Body of pancreas (tissue), 4 donors: ENCODE measurements around the gene KIAA1549. TPM values are rescaled to one million over a fixed set of nuclear protein-coding genes. Genes with fewer than 3 reads are reported as not detected.

ENCODE experiments used
- ATAC-seq: fragments of 150-250 bp; one replicate; pipeline ENCODE4 v1.9.1; 2016
- DNase-seq, 4 donors: peaks; one replicate each; pipeline ENCODE4 v3.0.0-alpha.2; 2019
- H3K27ac ChIP-seq, 4 donors: fragments of 200-600 bp; sonication (generic); 1 replicate in 3 of 4; 2 replicates in 1 of 4; pipeline versions ENCODE4 v1.5.1 to v1.6.1; 2016 to 2019; ENCODE audit warnings: mild to moderate bottlenecking in 1 of 4, mixed read lengths in 1 of 4, moderate library complexity in 1 of 4
- H3K27me3 ChIP-seq, 2 donors: fragments of 200-600 bp; sonication (generic); one replicate each; pipeline ENCODE4 v1.6.0; 2016; ENCODE audit warnings: mild to moderate bottlenecking in 1 of 2
- H3K36me3 ChIP-seq, 2 donors: fragments of 200-600 bp; sonication (generic); replicated peaks in 1 of 2; 2 replicates each; pipeline ENCODE4 v1.5.1; 2016; ENCODE audit warnings: low read depth in 2 of 2; ENCODE audit not compliant: insufficient read depth in 1 of 2
- H3K4me1 ChIP-seq: fragments of 200-600 bp; sonication (generic); one replicate; pipeline ENCODE4 v1.6.0; 2016
- H3K4me3 ChIP-seq, 2 donors: fragments of 200-600 bp; sonication (generic); 1 replicate in 1 of 2; 2 replicates in 1 of 2; pipeline ENCODE4 v1.5.1; 2016 to 2019
- H3K9me3 ChIP-seq, 3 donors: fragments of 200-600 bp; sonication (generic); 1 replicate in 2 of 3; 2 replicates in 1 of 3; pipeline ENCODE4 v1.5.1; 2016
- POLR2A ChIP-seq, 3 donors: fragments of 450-650 bp; IDR thresholded peaks; one replicate each; pipeline ENCODE4 v1.6.1; 2016; ENCODE audit warnings: antibody characterized with exemption in 3 of 3, mild to moderate bottlenecking in 2 of 3
- WGBS, 2 donors: methylation state at CpG; one replicate each; pipeline ENCODE4 v1.1.5; 2017; 5-methylcytosine and 5-hydroxymethylcytosine counted together
- intact Hi-C: fragments of 100-400 bp; cut with DNase I; formaldehyde crosslinking; loops from one replicate; pipeline ENCODE4 v1.15.1; 2023
- small RNA-seq: library from RNA; depleted of rRNA; stranded (forward); fragments of <200 nt; gene quantifications from one replicate; pipeline ENCODE3, GENCODE V24; 2016
- total RNA-seq, 2 donors: library from RNA; depleted of rRNA; stranded (reverse); fragments of >200 nt; gene quantifications; one replicate each; pipeline ENCODE4 v1.1.0, GENCODE V29; 2016
- TF ChIP-seq, protein P1 (sequence below), 7 experiments: fragments of 450-650 bp in 4 of 7; fragments of 200-600 bp in 3 of 7; sonication (generic) in 3 of 7; IDR thresholded peaks; one replicate each; pipeline ENCODE4 v1.5.1; 2016 to 2019; ENCODE audit warnings: antibody characterized with exemption in 7 of 7

KIAA1549 gene
- total RNA-seq, 2 donors from 2014 or later = 5.3 to 6.0 TPM

DNA sequence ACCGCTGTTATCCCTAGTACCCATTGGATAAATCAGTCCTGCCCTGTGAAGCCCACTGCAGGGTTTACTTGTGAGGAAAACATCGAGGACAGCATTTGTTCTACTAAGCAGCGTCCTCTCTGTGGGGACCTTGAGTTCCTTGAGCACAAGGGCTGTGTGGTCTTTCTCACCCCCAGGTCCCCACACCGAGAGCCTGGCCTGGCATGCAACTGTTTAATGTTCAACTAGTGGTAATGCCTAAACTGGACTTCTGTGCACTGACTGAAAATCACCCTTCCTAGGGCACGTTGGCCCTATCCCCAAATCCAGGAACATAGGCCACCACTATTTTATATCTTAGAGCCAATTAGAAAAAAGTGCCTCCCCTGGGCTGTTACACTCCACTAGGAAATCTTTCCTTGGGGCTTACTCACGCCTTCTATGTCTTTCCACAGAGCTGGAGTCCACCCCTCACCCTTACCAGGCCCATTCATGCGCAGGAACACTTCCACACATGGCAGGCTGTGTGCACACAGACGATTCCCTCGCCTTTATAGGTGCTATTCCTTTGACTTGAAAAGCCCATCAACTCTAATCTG, 185.1 kb downstream of the KIAA1549 start:
- no peak overlapping the region for H3K4me3 ChIP-seq
- H3K9me3 ChIP-seq = no peaks in the 10 kb centered on the region
- no peaks in the 10 kb centered on the region for H3K27me3 ChIP-seq
- no peak for DNase-seq
- H3K36me3 ChIP-seq = no peaks in the 10 kb centered on the region
- H3K27ac ChIP-seq = no peak overlapping the region
- intact Hi-C loops = no loop called here
- no peak for TF ChIP-seq POLR2A (IDR thresholded peaks at IDR 0.05)
- TF ChIP-seq, protein P1, sequence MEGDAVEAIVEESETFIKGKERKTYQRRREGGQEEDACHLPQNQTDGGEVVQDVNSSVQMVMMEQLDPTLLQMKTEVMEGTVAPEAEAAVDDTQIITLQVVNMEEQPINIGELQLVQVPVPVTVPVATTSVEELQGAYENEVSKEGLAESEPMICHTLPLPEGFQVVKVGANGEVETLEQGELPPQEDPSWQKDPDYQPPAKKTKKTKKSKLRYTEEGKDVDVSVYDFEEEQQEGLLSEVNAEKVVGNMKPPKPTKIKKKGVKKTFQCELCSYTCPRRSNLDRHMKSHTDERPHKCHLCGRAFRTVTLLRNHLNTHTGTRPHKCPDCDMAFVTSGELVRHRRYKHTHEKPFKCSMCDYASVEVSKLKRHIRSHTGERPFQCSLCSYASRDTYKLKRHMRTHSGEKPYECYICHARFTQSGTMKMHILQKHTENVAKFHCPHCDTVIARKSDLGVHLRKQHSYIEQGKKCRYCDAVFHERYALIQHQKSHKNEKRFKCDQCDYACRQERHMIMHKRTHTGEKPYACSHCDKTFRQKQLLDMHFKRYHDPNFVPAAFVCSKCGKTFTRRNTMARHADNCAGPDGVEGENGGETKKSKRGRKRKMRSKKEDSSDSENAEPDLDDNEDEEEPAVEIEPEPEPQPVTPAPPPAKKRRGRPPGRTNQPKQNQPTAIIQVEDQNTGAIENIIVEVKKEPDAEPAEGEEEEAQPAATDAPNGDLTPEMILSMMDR (IDR thresholded peaks at IDR 0.05) = no peak
- ATAC-seq = no peak
- 65 to 72% methylated on average over 9 of the region's 9 CpGs for WGBS, 2 donors
- no peaks in the 10 kb centered on the region for H3K4me1 ChIP-seq

DNA sequence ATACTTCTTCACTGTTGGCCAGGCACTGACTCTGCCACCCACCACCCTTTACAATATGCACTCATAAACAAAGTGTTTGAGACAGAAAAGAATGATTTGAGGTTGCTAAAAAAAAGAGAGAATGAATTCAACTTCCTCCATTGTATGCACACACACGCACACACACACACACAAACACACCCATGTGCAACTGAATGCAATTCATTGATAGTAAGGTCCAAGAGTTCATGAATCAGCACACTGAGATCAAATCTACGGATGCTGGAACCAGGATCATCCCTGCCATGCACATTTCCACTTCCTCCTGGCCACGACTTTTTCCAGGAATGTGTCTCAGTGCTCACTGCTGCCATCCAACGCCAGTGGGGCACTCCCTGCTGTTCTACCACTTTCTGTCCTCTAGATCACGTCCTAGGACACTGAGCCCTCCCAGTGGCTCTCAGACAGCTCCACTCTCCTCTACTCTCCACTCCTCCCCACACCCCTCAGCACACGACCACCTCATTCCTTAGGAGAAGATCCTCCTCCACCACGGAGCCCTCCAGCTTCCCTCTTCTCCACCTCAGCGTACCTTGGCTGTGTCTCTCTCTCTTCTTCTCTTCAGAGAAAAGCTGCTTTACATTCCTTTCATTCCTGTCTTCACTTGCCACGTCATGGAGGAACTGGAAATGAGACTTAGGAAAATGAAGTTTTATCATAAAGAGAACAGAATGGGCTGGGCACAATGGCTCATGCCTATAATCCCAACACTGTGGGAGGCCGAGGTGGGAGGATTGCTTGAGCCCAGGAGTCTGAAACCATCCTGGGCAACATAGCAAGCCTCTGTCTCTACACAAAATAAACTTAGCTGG, 195.4 kb downstream of the KIAA1549 start:
- H3K27ac ChIP-seq = no peak overlapping the region
- no peaks in the 10 kb centered on the region for H3K4me1 ChIP-seq
- DNase-seq (no peak), ATAC-seq (no peak)
- intact Hi-C loops = no loop called here
- H3K9me3 ChIP-seq = no peaks in the 10 kb centered on the region
- TF ChIP-seq POLR2A (IDR thresholded peaks at IDR 0.05) = no peak
- TF ChIP-seq, protein P1 (IDR thresholded peaks at IDR 0.05) = no peak
- 43 to 51% methylated on average over 10 of the region's 10 CpGs for WGBS, 2 donors
- H3K4me3 ChIP-seq = no peak overlapping the region
- H3K27me3 ChIP-seq = no peaks in the 10 kb centered on the region
- H3K36me3 ChIP-seq = no peaks in the 10 kb centered on the region

DNA sequence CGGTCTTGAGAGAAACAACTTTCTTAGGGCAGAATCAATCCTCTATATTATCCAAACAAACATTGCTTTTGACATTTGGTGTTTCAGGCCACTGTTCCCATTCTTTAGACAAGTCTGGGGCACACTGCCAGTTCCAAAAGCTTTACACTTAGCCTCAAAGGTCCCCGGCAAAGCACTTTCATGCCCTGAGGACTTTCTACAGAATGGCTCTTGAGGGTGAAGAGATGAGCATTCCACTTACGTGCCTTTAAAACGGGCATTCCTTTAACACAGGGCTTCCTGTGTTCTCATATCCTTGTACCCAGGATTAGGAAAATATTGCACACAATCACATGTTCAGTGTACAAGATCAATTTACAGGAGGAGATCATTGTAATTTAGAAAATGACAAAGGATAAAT, 196.5 kb downstream of the KIAA1549 start:
- WGBS, 2 donors = 61 to 71% methylated on average over 4 of the region's 4 CpGs
- intact Hi-C loops = no loop called here
- DNase-seq = no peak
- Histone ChIP-seq H3K4me3 (no peak overlapping the region), H3K36me3 (no peaks in the 10 kb centered on the region), H3K27ac (no peak overlapping the region), H3K27me3 (no peaks in the 10 kb centered on the region), H3K4me1 (no peaks in the 10 kb centered on the region), H3K9me3 (no peaks in the 10 kb centered on the region)
- ATAC-seq = no peak
- no peak for TF ChIP-seq POLR2A (IDR thresholded peaks at IDR 0.05)
- TF ChIP-seq, protein P1 (IDR thresholded peaks at IDR 0.05) = no peak

Small RNAs within 50 kb of the gene (small RNA-seq; reads per million reads assigned to genes)
- not detected for gene RNU6-1272P

Other genes with a start within 250 kb of the KIAA1549 start
- gene TMEM213, start 183.4 kb downstream of the KIAA1549 start, total RNA-seq = not detected
- gene ATP6V0A4, start 183.2 kb downstream of the KIAA1549 start, total RNA-seq = not detected
- 10 to 100 TPM in 1 of 2 donors, 1 to 10 TPM in 1; 6.2 to 20.8 TPM for gene ZC3HAV1L, start 54.7 kb upstream of the KIAA1549 start, total RNA-seq
- 10 to 100 TPM; 13.5 to 14.5 TPM for gene ZC3HAV1, start 128.3 kb upstream of the KIAA1549 start, total RNA-seq
- gene UBN2, start 249.8 kb upstream of the KIAA1549 start, total RNA-seq = 10 to 100 TPM; 14.0 to 15.5 TPM